NCI-H146 (cell line): ENCODE results near the gene ETV3.

ENCODE experiments used
- DNase-seq: peaks from one replicate; lab custom pipeline; 2025; lab: John Stamatoyannopoulos, UW

The ETV3 gene

GRCh38 chr1:157091668-157092273, 46.4 kb downstream of the ETV3 start:
- DNase-seq: no peak

GRCh38 chr1:157091186-157091585, 47.0 kb downstream of the ETV3 start:
- DNase-seq: no peak

GRCh38 chr1:157090771-157091170, 47.4 kb downstream of the ETV3 start:
- DNase-seq: no peak

GRCh38 chr1:157090196-157090647, 48.0 kb downstream of the ETV3 start:
- DNase-seq: peak; percentile 59

- DNase-seq: no peak
Observed at GRCh38 chr1:157089789-157090188, 48.4 kb downstream of the ETV3 start.

- no peak for DNase-seq
Observed at GRCh38 chr1:157088607-157089006, 49.6 kb downstream of the ETV3 start.

GRCh38 chr1:157087030-157087429, 51.2 kb downstream of the ETV3 start:
- DNase-seq: no peak

GRCh38 chr1:157086299-157086698, 51.9 kb downstream of the ETV3 start:
- no peak for DNase-seq

- no peak for DNase-seq
Observed at GRCh38 chr1:157085421-157085820, 52.8 kb downstream of the ETV3 start.

- no peak for DNase-seq
Observed at GRCh38 chr1:157084720-157085119, 53.5 kb downstream of the ETV3 start.

- DNase-seq: no peak
Observed at GRCh38 chr1:157081707-157082106, 56.5 kb downstream of the ETV3 start.

- DNase-seq: no peak
Observed at GRCh38 chr1:157080714-157081113, 57.5 kb downstream of the ETV3 start.

- DNase-seq: no peak
Observed at GRCh38 chr1:157077394-157077793, 60.8 kb downstream of the ETV3 start.

GRCh38 chr1:157073944-157074685, 64.1 kb downstream of the ETV3 start:
- DNase-seq: peak; percentile 81
